Spleen (tissue), 13 donors: ENCODE measurements around the gene ACADL. TPM values are rescaled to one million over a fixed set of nuclear protein-coding genes. Genes with fewer than 3 reads are reported as not detected.

Experiments
- DNase-seq: peaks from one replicate; pipeline ENCODE4 v3.0.0-alpha.2; 2020
- H3K27ac ChIP-seq, 8 donors: fragments of 200-600 bp; sonication (generic) in 7 of 8; 1 replicate in 4 of 8; 2 replicates in 4 of 8; pipeline versions ENCODE4 v1.5.0 to v1.8.0; 2016 to 2021; ENCODE audit warnings: inconsistent platforms in 4 of 8, mild to moderate bottlenecking in 4 of 8, moderate library complexity in 1 of 8
- H3K27me3 ChIP-seq, 7 donors: fragments of 200-600 bp; sonication (generic) in 6 of 7; replicated peaks in 1 of 7; 1 replicate in 4 of 7; 2 replicates in 3 of 7; pipeline versions ENCODE4 v1.5.0 to v1.8.0; 2016 to 2021; ENCODE audit warnings: inconsistent platforms in 3 of 7, mild to moderate bottlenecking in 1 of 7
- H3K36me3 ChIP-seq, 6 donors: fragments of 200-600 bp; sonication (generic) in 5 of 6; 1 replicate in 4 of 6; 2 replicates in 2 of 6; pipeline versions ENCODE4 v1.5.0 to v1.8.0; 2016 to 2021; ENCODE audit warnings: inconsistent platforms in 2 of 6
- H3K4me1 ChIP-seq, 6 donors: fragments of 200-600 bp; sonication (generic) in 5 of 6; 1 replicate in 3 of 6; 2 replicates in 3 of 6; pipeline versions ENCODE4 v1.5.0 to v1.8.0; 2016 to 2021; ENCODE audit warnings: inconsistent platforms in 3 of 6
- H3K4me3 ChIP-seq, 8 donors: fragments of 200-600 bp; sonication (generic) in 7 of 8; 1 replicate in 4 of 8; 2 replicates in 4 of 8; pipeline versions ENCODE4 v1.5.0 to v1.8.0; 2016 to 2021; ENCODE audit warnings: inconsistent platforms in 4 of 8, mild to moderate bottlenecking in 4 of 8, moderate library complexity in 2 of 8
- H3K9me3 ChIP-seq, 8 donors: fragments of 200-600 bp; sonication (generic) in 7 of 8; 1 replicate in 4 of 8; 2 replicates in 4 of 8; pipeline versions ENCODE4 v1.5.0 to v1.8.0; 2016 to 2021; ENCODE audit warnings: inconsistent platforms in 4 of 8
- POLR2A ChIP-seq, 3 donors: fragments of 450-650 bp; IDR thresholded peaks; one replicate each; pipeline ENCODE4 v1.5.1; 2017; ENCODE audit warnings: antibody characterized with exemption in 3 of 3, mild to moderate bottlenecking in 1 of 3
- POLR2AphosphoS5 ChIP-seq, 3 donors: sonication (generic); formaldehyde crosslinking; IDR thresholded peaks; one replicate each; pipeline ENCODE4 v1.5.1; 2017; ENCODE audit warnings: antibody characterized with exemption in 3 of 3
- WGBS, 5 donors: extraction: QIAGEN DNeasy Blood & Tissue Kit in 3 of 5; methylation state at CpG; one replicate each; pipeline versions ENCODE4 v1.1.5 to v1.1.7; 2013 to 2018; 5-methylcytosine and 5-hydroxymethylcytosine counted together
- intact Hi-C: fragments of 100-400 bp; cut with DNase I; formaldehyde crosslinking; loops from one replicate; pipeline ENCODE4 v1.15.0; 2023; ENCODE audit warnings: low total_unique reads
- long read RNA-seq, 2 donors: transcript quantifications; one replicate each; lab custom pipeline, GENCODE V29; 2026
- polyA plus RNA-seq, 3 donors: library from polyadenylated mRNA; stranded (reverse); fragments of 200-250 nt; gene quantifications; one replicate each; pipeline ENCODE4 v1.2.1, GENCODE V29; 2013
- total RNA-seq, 7 donors: library from RNA; depleted of rRNA in 3 of 7; stranded (reverse); fragments of >200 nt in 3 of 7; fragmentation: NEBNext Ultra II Directional in 4 of 7; extraction: Animal tissue kit (Norgen Biotek cat#: 25700) in 4 of 7; gene quantifications; one replicate each; pipeline versions ENCODE4 v1.1.0 to v1.2.1, GENCODE V29; 2016 to 2021
- TF ChIP-seq, protein P1 (sequence below), 11 experiments: fragments of 200-600 bp in 7 of 11; fragments of 450-650 bp in 4 of 11; sonication (generic) in 4 of 11; IDR thresholded peaks in 8 of 11; conservative IDR thresholded peaks in 3 of 11; 1 replicate in 7 of 11; 2 replicates in 4 of 11; pipeline versions ENCODE4 v1.4.0 to v1.8.0; 2016 to 2021; ENCODE audit warnings: antibody characterized with exemption in 11 of 11, inconsistent platforms in 4 of 11, mild to moderate bottlenecking in 1 of 11
- donor health status: healthy with polysubstance abuse.
- donor health status: DM: no; HTN: no; CAD: no; lungs with moderate emphysema.
- donor health status: DM: no; HTN: no; CAD: no.
- donor health status: Bipolar disorder and iron deficiency.
- donor health status: healthy.
- donor health status: DM: no; HTN: no; CAD: no.
- donor health status: DM: yes; HTN: yes; CAD: no.

The ACADL gene
- total RNA-seq (not detected), polyA plus RNA-seq (under 1 TPM in 2 of 3 donors, not detected in 1; 0.07 to 0.32 TPM)
- long read RNA-seq, donor 1, result 0 reads
- long read RNA-seq, donor 2, result 0 reads

DNA sequence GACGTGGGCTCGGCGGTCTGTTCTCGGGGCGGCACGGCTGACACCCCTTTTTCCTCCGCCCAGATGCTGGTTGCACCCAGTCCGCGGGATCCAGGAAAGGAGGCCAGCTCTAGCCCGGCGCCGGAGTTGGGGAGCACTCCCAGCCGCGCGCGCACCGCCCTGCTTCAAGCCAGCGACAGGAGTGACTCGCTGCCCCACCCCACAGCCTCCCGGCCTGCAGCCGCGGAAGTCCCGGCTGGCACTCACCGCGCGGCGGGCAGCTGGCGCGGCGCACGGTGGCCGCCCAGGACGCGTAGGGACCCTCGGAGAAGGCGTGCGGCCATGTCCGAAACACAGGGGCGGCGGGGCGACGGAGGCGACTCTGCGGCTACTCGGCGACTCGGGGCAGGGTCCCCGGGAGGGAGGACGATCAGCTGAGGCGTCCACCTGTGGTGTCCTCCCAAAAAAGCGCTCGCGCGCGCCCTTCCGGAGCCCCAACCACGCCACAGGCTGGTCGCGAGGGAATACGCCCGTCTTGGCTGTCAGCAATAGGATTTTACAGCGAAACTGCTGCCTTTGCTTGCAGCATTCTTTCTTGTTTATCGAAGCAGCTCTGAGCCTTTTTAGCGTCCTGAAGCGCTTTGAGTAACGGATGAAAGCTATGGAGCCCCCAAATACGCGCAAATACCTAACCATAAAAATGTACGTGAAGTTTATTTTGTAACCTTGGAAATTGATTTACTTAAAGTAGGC is at the start of gene ACADL:
Gene ACADL, minus strand, starts transcription at position 507 of the 732 bp plus-strand sequence. Its CDS starts 184 bp downstream, at position 323.
- peak; percentile 70 for DNase-seq
- Histone ChIP-seq H3K27me3 (peaks cover 0 to 85% (median 23%) of the 10 kb centered on the region in 7 donors), H3K4me3 (peak within 1 kb of the TSS in 7 of 8 donors; percentile 24 to 65 (median 35))

DNA sequence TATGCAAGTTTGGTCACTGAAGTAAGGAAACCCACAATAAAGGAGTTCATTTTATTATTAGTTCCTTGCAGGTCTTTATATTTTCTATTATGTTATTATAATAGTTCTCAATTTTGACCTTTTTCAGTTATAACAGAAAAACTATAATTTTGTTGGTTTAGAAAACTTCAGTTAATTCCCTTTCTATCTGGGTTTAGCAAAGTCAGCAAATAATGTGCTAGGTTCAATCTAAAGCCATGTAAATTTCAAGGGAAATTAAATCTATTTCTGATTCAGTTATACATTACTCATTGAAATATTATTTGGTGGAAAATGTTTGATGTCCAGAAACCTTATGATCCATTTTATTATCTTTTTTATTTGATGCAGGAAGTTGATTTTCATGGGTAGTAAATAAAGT is 46.1 kb upstream of the ACADL start:
- TF ChIP-seq, protein P1, sequence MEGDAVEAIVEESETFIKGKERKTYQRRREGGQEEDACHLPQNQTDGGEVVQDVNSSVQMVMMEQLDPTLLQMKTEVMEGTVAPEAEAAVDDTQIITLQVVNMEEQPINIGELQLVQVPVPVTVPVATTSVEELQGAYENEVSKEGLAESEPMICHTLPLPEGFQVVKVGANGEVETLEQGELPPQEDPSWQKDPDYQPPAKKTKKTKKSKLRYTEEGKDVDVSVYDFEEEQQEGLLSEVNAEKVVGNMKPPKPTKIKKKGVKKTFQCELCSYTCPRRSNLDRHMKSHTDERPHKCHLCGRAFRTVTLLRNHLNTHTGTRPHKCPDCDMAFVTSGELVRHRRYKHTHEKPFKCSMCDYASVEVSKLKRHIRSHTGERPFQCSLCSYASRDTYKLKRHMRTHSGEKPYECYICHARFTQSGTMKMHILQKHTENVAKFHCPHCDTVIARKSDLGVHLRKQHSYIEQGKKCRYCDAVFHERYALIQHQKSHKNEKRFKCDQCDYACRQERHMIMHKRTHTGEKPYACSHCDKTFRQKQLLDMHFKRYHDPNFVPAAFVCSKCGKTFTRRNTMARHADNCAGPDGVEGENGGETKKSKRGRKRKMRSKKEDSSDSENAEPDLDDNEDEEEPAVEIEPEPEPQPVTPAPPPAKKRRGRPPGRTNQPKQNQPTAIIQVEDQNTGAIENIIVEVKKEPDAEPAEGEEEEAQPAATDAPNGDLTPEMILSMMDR (IDR thresholded peaks at IDR 0.05 in 8 of 11, conservative IDR thresholded peaks at IDR 0.05 in 3 of 11), result no peak
- no peak for TF ChIP-seq POLR2AphosphoS5 (IDR thresholded peaks at IDR 0.05)
- TF ChIP-seq POLR2A (IDR thresholded peaks at IDR 0.05), result no peak
- H3K36me3 ChIP-seq, result no peaks in the 10 kb centered on the region
- DNase-seq, result no peak
- no peaks in the 10 kb centered on the region for H3K27me3 ChIP-seq
- no peak overlapping the region for H3K4me3 ChIP-seq
- H3K27ac ChIP-seq, result no peak overlapping the region
- H3K9me3 ChIP-seq, result no peaks in the 10 kb centered on the region
- H3K4me1 ChIP-seq, result no peaks in the 10 kb centered on the region
- intact Hi-C loops, result no loop called here

More for the DNA sequence above, at the start of gene ACADL:
- intact Hi-C loops, result no loop called here
- TF ChIP-seq, protein P1 (IDR thresholded peaks at IDR 0.05 in 8 of 11, conservative IDR thresholded peaks at IDR 0.05 in 3 of 11), result no peak
- peak in 1 of 3 donors; percentile 13 for TF ChIP-seq POLR2AphosphoS5 (IDR thresholded peaks at IDR 0.05)
- H3K9me3 ChIP-seq, result no peaks in the 10 kb centered on the region
- no peaks in the 10 kb centered on the region for H3K36me3 ChIP-seq
- WGBS, 5 donors, result 1 to 6% (median 2%) methylated on average over 11 to 69 of the region's 69 CpGs
- H3K4me1 ChIP-seq, result peaks cover 0 to 16% (median 11%) of the 10 kb centered on the region in 6 donors
- no peak within 1 kb of the TSS for H3K27ac ChIP-seq

DNA sequence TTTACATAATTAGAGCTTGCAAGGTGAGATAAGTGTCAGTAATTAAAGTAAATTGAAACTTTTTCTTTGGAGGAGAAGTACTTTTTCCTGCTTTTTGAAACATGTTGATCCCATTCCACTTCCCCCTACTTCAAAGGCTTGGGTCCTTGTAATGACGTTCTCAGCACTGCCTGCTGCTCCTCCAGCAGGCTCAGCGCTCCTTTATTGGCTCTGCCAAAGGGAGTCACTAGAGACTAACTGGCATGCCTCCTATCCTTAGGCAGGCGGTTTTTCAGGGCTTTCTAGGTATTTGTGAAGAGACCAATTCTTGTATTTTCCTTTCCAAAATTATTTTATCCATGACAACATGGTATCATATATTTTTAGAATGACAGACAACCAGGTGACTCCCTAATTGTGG is 43.9 kb upstream of the ACADL start:
- Histone ChIP-seq H3K9me3 (no peaks in the 10 kb centered on the region), H3K4me3 (no peak overlapping the region), H3K4me1 (no peaks in the 10 kb centered on the region), H3K36me3 (no peaks in the 10 kb centered on the region), H3K27me3 (no peaks in the 10 kb centered on the region), H3K27ac (no peak overlapping the region)
- DNase-seq, result no peak
- intact Hi-C loops, result no loop called here
- no peak for TF ChIP-seq POLR2AphosphoS5 (IDR thresholded peaks at IDR 0.05)
- TF ChIP-seq, protein P1 (IDR thresholded peaks at IDR 0.05 in 8 of 11, conservative IDR thresholded peaks at IDR 0.05 in 3 of 11), result no peak
- TF ChIP-seq POLR2A (IDR thresholded peaks at IDR 0.05), result no peak
- 28 to 41% (median 36%) methylated on average over 3 of the region's 3 CpGs for WGBS, 5 donors

DNA sequence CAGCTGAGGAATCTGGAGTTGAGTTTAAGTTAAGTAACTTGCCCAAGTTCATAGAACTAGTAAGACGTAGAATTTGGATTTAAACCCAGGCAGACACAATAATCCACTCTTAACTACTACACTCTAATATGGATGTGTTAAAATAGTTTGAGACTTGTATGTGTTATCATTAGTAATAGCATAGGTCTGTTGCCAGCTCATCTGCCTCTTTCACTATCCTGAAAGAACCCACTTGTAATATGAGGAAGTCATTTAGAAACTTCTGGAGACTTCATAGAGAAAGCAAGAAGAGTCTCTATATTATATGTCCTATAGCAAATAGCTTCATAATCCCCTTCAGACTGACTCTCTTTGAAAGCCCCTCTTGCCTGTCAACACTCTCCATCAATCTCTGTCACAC is 43.0 kb upstream of the ACADL start:
- no peaks in the 10 kb centered on the region for H3K9me3 ChIP-seq
- H3K36me3 ChIP-seq, result no peaks in the 10 kb centered on the region
- DNase-seq, result no peak
- no peaks in the 10 kb centered on the region for H3K27me3 ChIP-seq
- no peak overlapping the region for H3K27ac ChIP-seq
- WGBS, 5 donors, result 88 to 100% (median 89%) methylated on average over 1 of the region's 1 CpG
- TF ChIP-seq, protein P1 (IDR thresholded peaks at IDR 0.05 in 8 of 11, conservative IDR thresholded peaks at IDR 0.05 in 3 of 11), result no peak
- no peak for TF ChIP-seq POLR2AphosphoS5 (IDR thresholded peaks at IDR 0.05)
- TF ChIP-seq POLR2A (IDR thresholded peaks at IDR 0.05), result no peak
- intact Hi-C loops, result no loop called here
- no peaks in the 10 kb centered on the region for H3K4me1 ChIP-seq
- H3K4me3 ChIP-seq, result no peak overlapping the region
